HG02884 (cell line): Measurements from ENCODE around the gene COPRS.
"Not testable (repeated sequence)": the region's sequence is repeated elsewhere in the genome, so short reads cannot be mapped to it uniquely, and the experiment has no call there.

Source experiments
- ATAC-seq: cut with Tn5 transposase; IDR thresholded peaks from one replicate; pipeline ENCODE4 v1.9.1; 2021; ENCODE audit warnings: mild to moderate bottlenecking, moderate library complexity; ENCODE audit not compliant: unreplicated experiment

COPRS gene

GRCh38 chr17:31809876-31810275 lies 49.2 kb downstream of the COPRS start:
- not testable (repeated sequence) for ATAC-seq

DNA sequence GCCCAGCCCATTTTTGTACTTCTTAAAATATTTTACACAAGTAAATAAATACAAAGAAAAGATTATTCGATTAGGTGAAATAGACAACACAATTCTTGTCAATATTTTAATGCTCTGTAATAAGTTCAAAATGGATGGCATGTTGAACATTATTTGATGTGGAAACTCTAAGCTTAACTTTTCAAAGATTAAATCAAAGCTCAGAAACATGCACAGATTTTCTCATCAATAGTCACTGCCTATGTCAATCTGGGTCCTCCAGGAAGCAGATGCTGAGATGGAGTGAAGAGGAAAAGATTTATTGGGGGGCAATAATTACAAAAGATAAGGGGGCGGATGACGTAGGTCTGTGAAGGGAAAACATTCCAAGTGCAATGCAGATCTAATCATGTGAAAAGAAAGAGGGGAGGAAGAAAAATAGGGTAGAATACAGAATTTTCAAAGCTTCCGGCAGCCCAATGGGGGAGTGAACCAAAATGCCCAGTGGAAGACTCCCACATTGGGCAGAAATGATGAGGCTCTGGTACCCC lies 50.5 kb downstream of the COPRS start:
- ATAC-seq = no peak

DNA sequence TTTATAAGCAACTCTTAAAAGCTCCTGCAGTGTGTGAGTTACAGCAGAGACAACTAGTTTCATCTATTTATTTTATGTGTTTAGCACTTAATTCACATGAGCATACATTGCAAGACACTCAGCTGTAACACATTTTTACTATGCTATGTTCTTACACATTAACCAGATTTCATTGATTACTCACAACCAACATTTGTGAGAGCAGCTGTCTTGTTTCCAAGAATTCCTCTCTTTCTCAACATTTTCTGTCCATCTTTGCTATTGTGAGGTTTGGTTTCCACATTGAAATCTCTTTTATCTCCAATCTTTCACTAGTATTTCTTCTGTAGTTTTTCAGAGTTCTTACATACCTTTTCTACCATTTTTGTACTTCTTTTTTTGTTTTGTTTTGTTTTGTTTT lies 51.2 kb downstream of the COPRS start:
- ATAC-seq = no peak

DNA sequence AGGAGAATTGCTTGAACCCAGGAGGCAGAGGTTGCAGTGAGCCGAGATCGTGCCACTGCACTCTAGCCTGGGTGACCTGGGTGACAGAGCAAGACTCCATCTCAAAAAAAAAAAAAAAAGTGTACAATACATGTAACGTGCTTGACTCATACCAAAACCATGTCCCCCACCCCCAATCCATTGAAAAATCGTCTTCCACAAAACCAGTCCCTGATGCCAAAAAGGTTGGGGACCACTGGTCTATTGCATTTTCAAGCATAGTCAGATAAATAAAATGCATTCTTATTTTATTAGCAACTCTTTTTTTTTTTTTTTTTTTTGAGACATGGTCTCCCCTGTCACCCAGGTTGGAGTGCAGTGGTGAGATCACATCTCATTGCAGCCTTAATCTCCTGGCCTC lies 52.1 kb downstream of the COPRS start:
- no peak for ATAC-seq

GRCh38 chr17:31803494-31804213 lies 55.4 kb downstream of the COPRS start:
- no peak for ATAC-seq

DNA sequence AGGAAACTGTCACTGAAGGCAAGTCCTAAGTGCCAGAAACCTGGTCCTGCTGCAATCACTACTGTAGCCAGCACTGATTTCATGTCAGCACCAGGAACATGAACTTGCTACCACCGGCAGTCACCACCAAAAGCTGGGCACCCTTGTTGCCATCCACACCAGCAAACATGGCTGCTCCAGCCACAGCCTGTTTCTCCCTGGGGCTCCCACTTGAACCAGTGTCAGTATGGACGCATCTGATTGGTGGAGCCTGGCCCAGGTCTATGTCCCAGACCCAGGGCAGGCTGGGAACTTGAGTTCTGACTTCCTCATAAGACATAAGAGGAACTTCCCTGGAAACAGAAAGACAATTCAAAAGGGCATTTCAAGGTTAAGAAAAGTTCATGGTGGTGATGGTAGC lies 56.5 kb downstream of the COPRS start:
- ATAC-seq = no peak
